Measurements from ENCODE around the gene CSNK2A1. TPM values are rescaled to one million over a fixed set of nuclear protein-coding genes. Genes with fewer than 3 reads are reported as not detected.
A peak's percentile ranks its signal among the peaks of the same experiment; 100 is the strongest.

Gene CSNK2A1
- total RNA-seq, 6 donors from 2014 or later = 54.4 to 111 (median 79.8) TPM

DNA sequence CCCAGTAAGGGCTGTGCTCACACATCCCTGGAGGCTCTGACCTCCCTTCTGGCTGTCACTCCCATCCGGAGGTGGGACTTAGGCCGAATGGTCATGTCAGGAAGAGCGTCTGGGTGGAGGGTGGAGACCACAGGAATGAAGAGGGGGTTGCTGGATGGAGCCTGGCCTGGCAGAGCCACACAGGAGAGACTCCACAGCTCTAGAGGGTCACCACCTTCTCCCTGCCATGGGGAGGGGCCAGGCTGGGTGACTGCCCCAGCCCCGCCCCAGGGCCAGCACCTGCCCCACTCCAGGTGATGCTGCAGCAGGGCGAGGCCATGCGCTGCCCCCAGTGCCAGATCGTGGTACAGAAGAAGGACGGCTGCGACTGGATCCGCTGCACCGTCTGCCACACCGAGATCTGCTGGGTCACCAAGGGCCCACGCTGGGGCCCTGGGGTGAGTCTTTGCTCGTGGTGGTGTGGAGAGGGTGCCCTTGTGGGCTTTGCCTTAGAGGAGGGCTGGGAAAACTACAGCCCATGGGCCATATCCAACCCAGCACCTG lies 114.9 kb downstream of the CSNK2A1 start:
- no peak for ATAC-seq (ENCODE audit: low FRiP score in 2 of 2)
- Histone ChIP-seq H3K36me3 (peaks cover 0 to 80% (median 61%) of the 10 kb centered on the region in 4 donors), H3K27me3 (no peaks in the 10 kb centered on the region), H3K4me1 (no peaks in the 10 kb centered on the region), H3K4me3 (no peak overlapping the region), H3K27ac (no peak overlapping the region), H3K9me3 (no peaks in the 10 kb centered on the region)
- WGBS, 2 donors = 90 to 94% methylated on average over 4 to 13 of the region's 14 CpGs
- DNase-seq = peak in 1 of 2 donors; percentile 73
- TF ChIP-seq, protein P1, sequence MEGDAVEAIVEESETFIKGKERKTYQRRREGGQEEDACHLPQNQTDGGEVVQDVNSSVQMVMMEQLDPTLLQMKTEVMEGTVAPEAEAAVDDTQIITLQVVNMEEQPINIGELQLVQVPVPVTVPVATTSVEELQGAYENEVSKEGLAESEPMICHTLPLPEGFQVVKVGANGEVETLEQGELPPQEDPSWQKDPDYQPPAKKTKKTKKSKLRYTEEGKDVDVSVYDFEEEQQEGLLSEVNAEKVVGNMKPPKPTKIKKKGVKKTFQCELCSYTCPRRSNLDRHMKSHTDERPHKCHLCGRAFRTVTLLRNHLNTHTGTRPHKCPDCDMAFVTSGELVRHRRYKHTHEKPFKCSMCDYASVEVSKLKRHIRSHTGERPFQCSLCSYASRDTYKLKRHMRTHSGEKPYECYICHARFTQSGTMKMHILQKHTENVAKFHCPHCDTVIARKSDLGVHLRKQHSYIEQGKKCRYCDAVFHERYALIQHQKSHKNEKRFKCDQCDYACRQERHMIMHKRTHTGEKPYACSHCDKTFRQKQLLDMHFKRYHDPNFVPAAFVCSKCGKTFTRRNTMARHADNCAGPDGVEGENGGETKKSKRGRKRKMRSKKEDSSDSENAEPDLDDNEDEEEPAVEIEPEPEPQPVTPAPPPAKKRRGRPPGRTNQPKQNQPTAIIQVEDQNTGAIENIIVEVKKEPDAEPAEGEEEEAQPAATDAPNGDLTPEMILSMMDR (IDR thresholded peaks at IDR 0.05) = no peak
- TF ChIP-seq POLR2AphosphoS5 (IDR thresholded peaks at IDR 0.05) = no peak
- TF ChIP-seq POLR2A (IDR thresholded peaks at IDR 0.05) = no peak
- TF ChIP-seq EP300 (IDR thresholded peaks at IDR 0.05) = no peak

DNA sequence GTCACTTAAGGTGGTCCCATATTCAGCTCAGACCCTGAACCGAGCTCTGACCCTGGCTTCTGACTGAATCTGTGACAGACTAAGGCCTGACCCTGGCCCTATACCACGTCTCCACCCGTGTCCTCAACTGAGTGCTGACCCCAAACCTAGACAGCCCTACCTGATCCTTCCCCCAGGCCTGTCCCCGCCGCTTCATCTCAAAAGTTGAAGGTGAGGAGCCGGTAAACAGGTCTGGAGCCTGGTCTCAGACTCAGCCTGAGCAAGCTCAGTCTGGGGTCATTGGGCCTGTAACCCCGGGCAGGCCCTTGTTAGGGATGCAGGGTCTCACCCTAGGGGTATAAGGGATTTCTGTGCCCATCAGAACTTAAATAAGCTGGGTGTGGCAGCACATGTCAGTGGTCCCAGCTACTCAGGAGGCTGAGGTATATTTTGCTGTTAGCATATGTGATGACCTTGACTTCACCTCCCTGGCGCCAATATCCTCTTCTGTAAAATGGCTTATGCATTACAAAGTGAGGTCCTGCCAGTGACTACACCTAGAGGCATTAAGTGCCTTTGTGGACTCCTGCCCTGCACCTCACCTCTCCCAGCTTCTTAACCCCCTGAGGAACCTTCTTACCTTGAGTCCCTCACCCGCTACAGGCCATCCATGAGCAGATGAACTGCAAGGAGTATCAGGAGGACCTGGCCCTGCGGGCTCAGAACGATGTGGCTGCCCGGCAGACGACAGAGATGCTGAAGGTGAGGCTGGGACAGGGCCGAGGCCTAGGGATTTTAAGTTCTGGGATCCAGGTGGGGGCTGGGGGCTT lies 115.5 kb downstream of the CSNK2A1 start:
- Histone ChIP-seq H3K4me3 (no peak overlapping the region), H3K27ac (no peak overlapping the region), H3K9me3 (no peaks in the 10 kb centered on the region), H3K27me3 (no peaks in the 10 kb centered on the region), H3K36me3 (peaks cover 0 to 84% (median 66%) of the 10 kb centered on the region in 4 donors), H3K4me1 (no peaks in the 10 kb centered on the region)
- ATAC-seq (ENCODE audit: low FRiP score in 2 of 2) = no peak
- no peak for TF ChIP-seq POLR2A (IDR thresholded peaks at IDR 0.05)
- TF ChIP-seq, protein P1 (IDR thresholded peaks at IDR 0.05) = no peak
- TF ChIP-seq POLR2AphosphoS5 (IDR thresholded peaks at IDR 0.05) = no peak
- no peak for TF ChIP-seq EP300 (IDR thresholded peaks at IDR 0.05)
- WGBS, 2 donors = 95 to 96% methylated on average over 13 to 14 of the region's 14 CpGs
- no peak for DNase-seq

DNA sequence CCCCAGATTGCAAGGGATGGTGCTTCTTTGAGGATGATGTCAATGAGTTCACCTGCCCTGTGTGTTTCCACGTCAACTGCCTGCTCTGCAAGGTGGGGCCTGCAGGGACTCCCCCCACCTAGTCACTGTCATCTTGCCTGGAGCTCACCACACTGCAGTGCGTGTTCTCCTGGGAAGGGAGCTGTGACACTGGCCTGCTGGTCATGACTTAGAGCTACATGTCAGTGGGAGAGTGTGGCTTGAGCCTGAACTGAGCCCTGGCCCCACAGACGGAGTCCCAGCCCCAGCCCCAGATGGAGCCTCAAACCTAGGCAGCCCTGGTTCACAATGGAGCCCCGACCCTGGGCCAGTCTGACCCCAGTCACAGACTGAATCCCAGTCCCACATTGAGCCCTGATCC lies 116.2 kb downstream of the CSNK2A1 start:
- Histone ChIP-seq H3K4me3 (no peak overlapping the region), H3K4me1 (no peaks in the 10 kb centered on the region), H3K27me3 (no peaks in the 10 kb centered on the region), H3K9me3 (no peaks in the 10 kb centered on the region), H3K27ac (no peak overlapping the region), H3K36me3 (peaks cover 4 to 84% (median 65%) of the 10 kb centered on the region in 4 donors)
- WGBS, 2 donors = 94% methylated on average over 2 of the region's 4 CpGs; no CpG with 5 or more reads in 1 of the 2 donors
- ATAC-seq (ENCODE audit: low FRiP score in 2 of 2) = no peak
- TF ChIP-seq POLR2A (IDR thresholded peaks at IDR 0.05) (no peak), EP300 (IDR thresholded peaks at IDR 0.05) (no peak), POLR2AphosphoS5 (IDR thresholded peaks at IDR 0.05) (no peak)
- TF ChIP-seq, protein P1 (IDR thresholded peaks at IDR 0.05) = no peak
- DNase-seq = no peak

DNA sequence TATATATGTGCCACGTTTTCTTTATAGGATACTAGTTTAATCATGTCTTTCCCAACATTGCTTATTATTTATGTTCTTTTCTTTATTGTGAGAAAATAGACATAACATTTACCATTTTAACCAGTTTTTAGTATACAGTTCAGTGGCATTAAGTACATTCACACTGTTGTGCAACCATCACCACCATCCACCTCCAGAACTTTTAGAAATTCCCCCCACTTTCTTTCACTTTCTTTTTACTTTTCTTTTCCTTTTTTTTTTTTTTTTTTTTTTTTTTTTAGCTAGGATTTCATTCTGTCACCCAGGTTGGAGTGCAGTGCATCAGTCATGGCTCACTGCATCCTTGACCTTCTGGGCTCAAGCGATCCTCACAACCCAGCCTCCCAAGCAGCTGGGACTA lies 117.0 kb downstream of the CSNK2A1 start:
- H3K27ac ChIP-seq = no peak overlapping the region
- H3K36me3 ChIP-seq = peaks cover 6 to 84% (median 68%) of the 10 kb centered on the region in 4 donors
- no peak for TF ChIP-seq POLR2A (IDR thresholded peaks at IDR 0.05)
- TF ChIP-seq, protein P1 (IDR thresholded peaks at IDR 0.05) = no peak
- no peak for TF ChIP-seq EP300 (IDR thresholded peaks at IDR 0.05)
- no peak for TF ChIP-seq POLR2AphosphoS5 (IDR thresholded peaks at IDR 0.05)
- H3K27me3 ChIP-seq = no peaks in the 10 kb centered on the region
- ATAC-seq (ENCODE audit: low FRiP score in 2 of 2) = no peak
- H3K9me3 ChIP-seq = no peaks in the 10 kb centered on the region
- DNase-seq = no peak
- no peaks in the 10 kb centered on the region for H3K4me1 ChIP-seq
- no peak overlapping the region for H3K4me3 ChIP-seq
- 90 to 97% methylated on average over 2 of the region's 2 CpGs for WGBS, 2 donors

Small RNAs within 50 kb of the gene (small RNA-seq; reads per million reads assigned to genes)
- gene RF00019 = 0 reads per million in 4 donors

Other genes starting within 250 kb of the CSNK2A1 start
- gene ZCCHC3, start 246.2 kb downstream of the CSNK2A1 start, total RNA-seq = 10 to 100 TPM; 14.2 to 18.5 (median 17.3) TPM
- gene SOX12, start 218.2 kb downstream of the CSNK2A1 start, total RNA-seq = 10 to 100 TPM in 2 of 6 donors, 1 to 10 TPM in 4; 3.8 to 13.5 (median 7.6) TPM
- gene NRSN2, start 196.7 kb downstream of the CSNK2A1 start, total RNA-seq = 10 to 100 TPM; 13.6 to 30.8 (median 25.6) TPM
- gene TRIB3, start 163.0 kb downstream of the CSNK2A1 start, total RNA-seq = 10 to 100 TPM; 11.5 to 39.0 (median 24.7) TPM
- gene RBCK1, start 135.5 kb downstream of the CSNK2A1 start, total RNA-seq = 100 to 1,000 TPM in 3 of 6 donors, 10 to 100 TPM in 3; 63.4 to 179 (median 109) TPM
- 10 to 100 TPM; 35.5 to 59.7 (median 37.5) TPM for gene TBC1D20, start 81.3 kb downstream of the CSNK2A1 start, total RNA-seq
- 1 to 10 TPM in 2 of 6 donors, under 1 TPM in 3, not detected in 1; 0.14 to 1.4 (median 0.39) TPM for gene TCF15, start 66.5 kb upstream of the CSNK2A1 start, total RNA-seq
- 10 to 100 TPM; 10.5 to 58.2 (median 32.7) TPM for gene SRXN1, start 109.4 kb upstream of the CSNK2A1 start, total RNA-seq
- gene SCRT2, start 132.0 kb upstream of the CSNK2A1 start, total RNA-seq = not detected
- 1 to 10 TPM in 5 of 6 donors, under 1 TPM in 1; 0.89 to 3.5 (median 3.1) TPM for gene SLC52A3, start 224.7 kb upstream of the CSNK2A1 start, total RNA-seq